MM.1S (cell line): ENCODE measurements around the gene ELK3.

Experiments used
- DNase-seq: peaks from one replicate; pipeline ENCODE4 v3.0.0-alpha.2; 2015
- H2AFZ ChIP-seq: fragments of 300-600 bp; sonication (generic); 2 replicates; pipeline ENCODE4 v1.6.0; 2016; ENCODE audit warnings: antibody characterized with exemption, low read length
- H3F3A ChIP-seq: fragments of 300-600 bp; sonication (generic); 2 replicates; pipeline ENCODE4 v1.6.1; 2016; ENCODE audit warnings: mild to moderate bottlenecking, antibody characterized with exemption, low read length, moderate library complexity, mixed read lengths; ENCODE audit not compliant: insufficient read depth
- H3K27ac ChIP-seq: fragments of 300-600 bp; sonication (generic); 2 replicates; pipeline ENCODE4 v1.5.1; 2016; ENCODE audit warnings: mild to moderate bottlenecking, low read length
- H3K27me3 ChIP-seq: fragments of 300-600 bp; sonication (generic); replicated peaks from 2 replicates; pipeline ENCODE4 v1.6.0; 2016; ENCODE audit warnings: low read length; ENCODE audit not compliant: insufficient read depth
- H3K36me3 ChIP-seq: fragments of 300-600 bp; sonication (generic); replicated peaks from 2 replicates; pipeline ENCODE4 v1.6.1; 2016; ENCODE audit warnings: mild to moderate bottlenecking, low read length, mixed read lengths; ENCODE audit not compliant: insufficient read depth
- H3K4me1 ChIP-seq: fragments of 300-600 bp; sonication (generic); 2 replicates; pipeline ENCODE4 v1.6.1; 2016; ENCODE audit warnings: low read length, mixed read lengths
- H3K4me2 ChIP-seq: fragments of 300-600 bp; sonication (generic); 2 replicates; pipeline ENCODE4 v1.6.0; 2016; ENCODE audit warnings: low read depth, low read length
- H3K4me3 ChIP-seq: fragments of 300-600 bp; sonication (generic); 2 replicates; pipeline ENCODE4 v1.5.1; 2016; ENCODE audit warnings: low read length, mixed read lengths
- H3K79me2 ChIP-seq: fragments of 300-600 bp; sonication (generic); 2 replicates; pipeline ENCODE4 v1.6.1; 2016; ENCODE audit warnings: mixed run types, low read length, mixed read lengths
- H3K9ac ChIP-seq: fragments of 300-600 bp; sonication (generic); 2 replicates; pipeline ENCODE4 v1.6.1; 2016; ENCODE audit warnings: low read length, mixed read lengths
- H3K9me2 ChIP-seq: fragments of 300-600 bp; sonication (generic); replicated peaks from 2 replicates; pipeline ENCODE4 v1.6.1; 2016; ENCODE audit warnings: mild to moderate bottlenecking, low read length, mixed read lengths; ENCODE audit not compliant: insufficient read depth
- H3K9me3 ChIP-seq: fragments of 300-600 bp; sonication (generic); replicated peaks from 2 replicates; pipeline ENCODE4 v1.6.1; 2016; ENCODE audit warnings: mild to moderate bottlenecking, low read length, mixed read lengths; ENCODE audit not compliant: insufficient read depth
- H4K20me1 ChIP-seq: fragments of 300-600 bp; sonication (generic); 2 replicates; pipeline ENCODE4 v1.6.1; 2016; ENCODE audit warnings: mild to moderate bottlenecking, low read length, moderate library complexity, mixed read lengths; ENCODE audit not compliant: insufficient read depth
- EZH2 ChIP-seq: fragments of 300-600 bp; sonication (generic); optimal IDR thresholded peaks from 2 replicates; pipeline ENCODE3; 2017; ENCODE audit warnings: low read depth, mild to moderate bottlenecking, antibody characterized with exemption, low read length, mixed read lengths
- EZH2phosphoT487 ChIP-seq: fragments of 300-600 bp; sonication (generic); IDR thresholded peaks from 2 replicates; pipeline ENCODE4 v1.6.1; 2018; ENCODE audit warnings: antibody characterized with exemption, low read length
- TF ChIP-seq, protein P1 (sequence below): fragments of 300-600 bp; sonication (generic); IDR thresholded peaks from 2 replicates; pipeline ENCODE4 v1.5.1; 2016; ENCODE audit warnings: antibody characterized with exemption, low read length, mixed read lengths

ELK3 gene

DNA sequence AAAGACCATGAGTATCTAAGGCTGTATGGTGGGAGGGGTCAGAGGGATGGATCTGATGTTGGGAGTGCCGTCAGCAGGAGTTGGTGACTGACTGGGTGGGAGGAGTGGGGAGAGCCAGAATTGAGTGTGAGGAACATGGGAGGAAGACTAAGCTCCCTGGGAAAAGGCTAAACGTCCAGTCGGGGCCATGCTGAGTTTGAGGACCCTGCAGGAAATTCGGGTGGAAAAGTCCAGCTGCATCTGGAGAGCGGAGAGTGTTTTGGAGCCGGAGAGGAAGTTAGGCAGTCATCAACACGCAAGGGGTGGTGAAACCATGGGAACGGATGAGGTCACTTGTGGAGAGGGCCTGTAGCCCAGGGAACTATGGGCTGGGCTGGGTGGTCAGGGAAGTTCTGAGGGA is 60.9 kb downstream of the ELK3 start:
- no peak overlapping the region for H3K27ac ChIP-seq
- no peak overlapping the region for H2AFZ ChIP-seq
- no peak overlapping the region for H3K4me2 ChIP-seq
- no peak overlapping the region for H3K4me3 ChIP-seq
- H4K20me1 ChIP-seq, result no peaks in the 10 kb centered on the region; the same call in 1 of the 2 replicates
- H3K9me2 ChIP-seq, result no peaks in the 10 kb centered on the region
- H3K27me3 ChIP-seq, result no peaks in the 10 kb centered on the region
- no peak for DNase-seq
- no peak for TF ChIP-seq EZH2
- TF ChIP-seq EZH2phosphoT487, result no peak
- TF ChIP-seq, protein P1, sequence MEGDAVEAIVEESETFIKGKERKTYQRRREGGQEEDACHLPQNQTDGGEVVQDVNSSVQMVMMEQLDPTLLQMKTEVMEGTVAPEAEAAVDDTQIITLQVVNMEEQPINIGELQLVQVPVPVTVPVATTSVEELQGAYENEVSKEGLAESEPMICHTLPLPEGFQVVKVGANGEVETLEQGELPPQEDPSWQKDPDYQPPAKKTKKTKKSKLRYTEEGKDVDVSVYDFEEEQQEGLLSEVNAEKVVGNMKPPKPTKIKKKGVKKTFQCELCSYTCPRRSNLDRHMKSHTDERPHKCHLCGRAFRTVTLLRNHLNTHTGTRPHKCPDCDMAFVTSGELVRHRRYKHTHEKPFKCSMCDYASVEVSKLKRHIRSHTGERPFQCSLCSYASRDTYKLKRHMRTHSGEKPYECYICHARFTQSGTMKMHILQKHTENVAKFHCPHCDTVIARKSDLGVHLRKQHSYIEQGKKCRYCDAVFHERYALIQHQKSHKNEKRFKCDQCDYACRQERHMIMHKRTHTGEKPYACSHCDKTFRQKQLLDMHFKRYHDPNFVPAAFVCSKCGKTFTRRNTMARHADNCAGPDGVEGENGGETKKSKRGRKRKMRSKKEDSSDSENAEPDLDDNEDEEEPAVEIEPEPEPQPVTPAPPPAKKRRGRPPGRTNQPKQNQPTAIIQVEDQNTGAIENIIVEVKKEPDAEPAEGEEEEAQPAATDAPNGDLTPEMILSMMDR, result no peak
- no peaks in the 10 kb centered on the region for H3F3A ChIP-seq
- H3K4me1 ChIP-seq, result no peaks in the 10 kb centered on the region
- peaks cover 84% of the 10 kb centered on the region for H3K79me2 ChIP-seq
- no peaks in the 10 kb centered on the region for H3K9me3 ChIP-seq
- H3K9ac ChIP-seq, result no peak overlapping the region
- H3K36me3 ChIP-seq, result peaks cover 9% of the 10 kb centered on the region; the same call in 1 of the 2 replicates

DNA sequence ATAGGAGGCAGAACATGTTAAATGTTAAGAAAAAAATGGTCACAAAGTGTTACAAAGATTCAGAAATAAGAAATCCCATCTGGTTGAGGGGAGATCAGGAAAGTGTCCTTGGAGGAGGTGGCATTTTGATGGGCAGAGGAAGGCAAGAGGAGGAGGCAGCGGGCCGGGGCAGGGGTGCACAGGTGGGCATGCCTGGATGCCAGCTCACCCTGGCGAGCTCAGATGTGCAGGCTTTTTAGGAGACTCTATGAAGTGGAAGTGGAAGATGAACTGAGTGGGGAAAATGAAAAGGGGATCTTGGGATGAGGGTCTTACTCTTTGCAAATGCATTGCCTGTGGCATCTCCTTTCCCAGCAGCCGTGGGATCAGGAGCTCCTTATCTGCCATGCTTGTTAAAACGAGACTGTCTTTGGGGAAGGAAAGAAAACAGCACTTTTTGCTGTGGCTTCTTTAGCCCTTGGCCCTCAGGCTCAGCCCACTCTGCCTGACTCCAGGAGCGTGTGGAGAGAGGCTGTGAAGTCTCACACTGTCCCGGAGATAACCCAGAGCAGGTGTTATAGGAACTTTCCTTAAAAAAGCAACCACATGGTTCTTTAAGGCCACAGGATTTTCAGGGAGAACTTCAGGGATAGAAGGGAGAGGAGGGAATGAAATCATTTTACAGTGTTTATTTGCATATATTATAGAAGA is 62.6 kb downstream of the ELK3 start:
- H3K9me3 ChIP-seq, result no peaks in the 10 kb centered on the region
- peaks cover 79% of the 10 kb centered on the region for H3K79me2 ChIP-seq
- H3K4me2 ChIP-seq, result no peak overlapping the region
- no peaks in the 10 kb centered on the region; the same call in 1 of the 2 replicates for H4K20me1 ChIP-seq
- H3K4me1 ChIP-seq, result no peaks in the 10 kb centered on the region
- TF ChIP-seq EZH2 (no peak), EZH2phosphoT487 (no peak)
- TF ChIP-seq, protein P1, result no peak
- no peaks in the 10 kb centered on the region for H3K9me2 ChIP-seq
- no peaks in the 10 kb centered on the region for H3F3A ChIP-seq
- no peak overlapping the region for H3K4me3 ChIP-seq
- no peak overlapping the region for H2AFZ ChIP-seq
- no peak for DNase-seq
- no peak overlapping the region for H3K27ac ChIP-seq
- peaks cover 8% of the 10 kb centered on the region; the same call in 1 of the 2 replicates for H3K36me3 ChIP-seq
- no peak overlapping the region for H3K9ac ChIP-seq
- no peaks in the 10 kb centered on the region for H3K27me3 ChIP-seq

DNA sequence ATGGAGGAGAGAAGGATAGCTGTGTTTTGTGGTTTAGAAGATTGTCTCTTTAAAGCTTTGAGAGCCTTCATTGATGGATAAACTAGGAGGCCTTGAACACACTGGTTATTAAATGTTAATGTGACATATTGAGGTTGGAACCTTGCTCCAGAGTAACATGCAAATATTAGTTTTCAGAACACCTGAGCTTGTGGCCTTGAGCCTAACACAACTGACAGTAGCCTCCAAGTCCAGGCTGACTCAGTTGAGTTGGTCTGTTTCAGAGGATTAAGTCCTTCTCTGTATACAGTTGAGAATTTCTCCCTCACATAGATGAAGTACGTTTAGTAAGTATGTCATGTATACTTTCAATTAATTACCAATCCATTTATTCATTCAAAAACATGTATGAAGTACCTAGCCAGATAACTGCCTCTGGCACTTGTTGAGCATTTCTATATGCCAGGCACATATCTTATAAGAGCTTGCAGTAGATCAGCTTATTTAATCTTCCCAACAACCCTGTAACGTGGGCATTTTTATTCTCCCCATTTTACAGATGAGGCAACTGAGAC is 63.5 kb downstream of the ELK3 start:
- no peaks in the 10 kb centered on the region for H3F3A ChIP-seq
- no peak overlapping the region for H3K9ac ChIP-seq
- peaks cover 77% of the 10 kb centered on the region for H3K79me2 ChIP-seq
- no peak overlapping the region for H3K4me2 ChIP-seq
- peaks cover 6% of the 10 kb centered on the region; the same call in 1 of the 2 replicates for H3K36me3 ChIP-seq
- no peak overlapping the region for H2AFZ ChIP-seq
- no peak for TF ChIP-seq EZH2
- TF ChIP-seq EZH2phosphoT487, result no peak
- TF ChIP-seq, protein P1, result no peak
- H3K9me2 ChIP-seq, result no peaks in the 10 kb centered on the region
- H3K4me3 ChIP-seq, result no peak overlapping the region
- H3K27ac ChIP-seq, result no peak overlapping the region
- no peaks in the 10 kb centered on the region for H3K27me3 ChIP-seq
- H3K9me3 ChIP-seq, result no peaks in the 10 kb centered on the region
- H4K20me1 ChIP-seq, result no peaks in the 10 kb centered on the region; the same call in 1 of the 2 replicates
- no peaks in the 10 kb centered on the region for H3K4me1 ChIP-seq
- DNase-seq, result no peak
